Midbrain (tissue), 1 donor: ENCODE results near the gene C7orf25.
"Not testable (repeated sequence)": the region's sequence is repeated elsewhere in the genome, so short reads cannot be mapped to it uniquely, and the experiment has no call there.

Experiments used
- DNase-seq: peaks from one replicate; lab custom pipeline; 2025; lab: John Stamatoyannopoulos, UW

C7orf25 gene

DNA sequence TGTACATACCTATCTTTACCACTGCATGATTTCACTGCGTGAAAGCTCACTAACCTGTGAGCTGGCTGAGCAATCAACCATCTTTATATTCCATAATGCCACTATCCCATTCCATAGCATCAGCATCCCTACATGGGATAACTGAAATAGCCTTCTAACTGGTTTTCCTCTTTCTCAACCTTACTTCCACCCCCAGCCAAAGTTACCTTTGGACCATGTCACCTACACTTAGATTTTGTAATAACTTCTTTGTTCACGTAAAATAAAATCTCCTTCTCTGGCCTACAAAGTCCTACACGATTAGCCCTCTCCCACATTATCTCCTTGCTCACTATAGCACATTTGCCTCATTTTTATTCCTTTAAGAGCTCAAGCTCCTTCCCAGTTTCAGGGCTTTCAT lies 17.6 kb upstream of the C7orf25 start:
- no peak for DNase-seq

DNA sequence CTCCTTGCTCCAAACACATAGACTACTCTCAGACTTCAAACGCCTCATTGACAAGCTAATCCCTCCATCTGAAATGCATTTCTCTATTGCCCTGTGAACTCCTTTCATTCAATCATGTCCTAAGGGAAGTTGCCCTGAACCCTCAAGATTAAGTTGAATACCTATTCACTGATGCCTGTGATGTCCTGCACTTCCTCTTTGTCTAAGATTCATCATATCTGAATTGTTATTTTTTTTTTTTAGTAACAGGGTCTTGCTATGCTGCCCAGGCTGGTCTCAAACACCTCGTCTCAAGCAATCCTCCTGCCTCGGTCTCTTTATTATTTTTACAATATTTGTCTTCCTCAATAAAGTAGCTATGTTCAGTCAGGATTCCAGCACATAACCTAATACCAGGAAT lies 16.9 kb upstream of the C7orf25 start:
- no peak for DNase-seq

DNA sequence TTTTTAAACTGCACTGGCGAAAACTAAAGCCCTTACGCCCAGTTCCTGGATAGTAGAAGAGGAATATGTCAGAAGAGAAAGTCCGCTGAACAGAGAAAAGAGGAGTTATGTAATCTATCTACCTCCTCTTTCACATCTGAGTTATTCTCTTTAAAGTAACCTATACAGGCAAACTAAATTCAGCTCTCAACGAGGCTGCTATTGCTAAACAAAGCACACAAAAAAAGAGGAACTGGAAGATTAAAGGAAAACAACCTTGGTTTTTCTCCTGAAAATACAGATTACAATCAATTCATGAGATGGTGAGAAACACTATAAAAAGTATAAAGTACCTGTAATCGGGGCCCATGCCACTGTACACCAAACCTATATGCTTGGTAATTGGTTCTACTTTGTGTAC lies 14.3 kb upstream of the C7orf25 start:
- no peak for DNase-seq

GRCh38 chr7:42925630-42926029 lies 13.8 kb upstream of the C7orf25 start:
- DNase-seq = no peak

DNA sequence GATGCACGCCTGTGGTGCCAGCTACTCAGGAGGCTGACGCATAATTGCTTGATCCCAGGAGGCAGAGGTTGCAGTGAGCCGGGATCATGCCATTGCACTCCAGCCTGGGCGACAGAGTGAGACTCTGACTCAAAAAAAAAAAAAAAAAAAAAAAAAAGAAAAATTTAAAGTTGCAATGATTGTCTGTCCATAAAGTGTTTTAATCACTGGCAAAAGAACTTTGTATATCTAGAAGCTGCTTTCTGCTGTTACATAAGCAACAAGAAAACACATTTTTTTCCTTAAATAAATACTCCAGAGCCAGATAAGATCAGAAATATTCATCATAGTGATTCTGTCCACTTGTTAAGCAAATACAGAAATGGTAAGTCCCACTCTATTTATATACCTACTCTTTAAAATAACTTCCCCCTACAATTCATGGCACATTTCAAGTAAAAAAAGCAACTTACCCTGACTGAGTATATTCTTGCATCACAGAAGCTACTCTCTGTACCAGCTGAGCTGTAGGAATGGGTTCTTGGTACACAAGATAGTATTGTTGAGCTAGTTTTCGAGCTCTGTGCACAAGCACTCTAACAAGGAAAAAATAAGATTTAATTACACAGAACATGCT lies 12.5 kb upstream of the C7orf25 start:
- no peak for DNase-seq

DNA sequence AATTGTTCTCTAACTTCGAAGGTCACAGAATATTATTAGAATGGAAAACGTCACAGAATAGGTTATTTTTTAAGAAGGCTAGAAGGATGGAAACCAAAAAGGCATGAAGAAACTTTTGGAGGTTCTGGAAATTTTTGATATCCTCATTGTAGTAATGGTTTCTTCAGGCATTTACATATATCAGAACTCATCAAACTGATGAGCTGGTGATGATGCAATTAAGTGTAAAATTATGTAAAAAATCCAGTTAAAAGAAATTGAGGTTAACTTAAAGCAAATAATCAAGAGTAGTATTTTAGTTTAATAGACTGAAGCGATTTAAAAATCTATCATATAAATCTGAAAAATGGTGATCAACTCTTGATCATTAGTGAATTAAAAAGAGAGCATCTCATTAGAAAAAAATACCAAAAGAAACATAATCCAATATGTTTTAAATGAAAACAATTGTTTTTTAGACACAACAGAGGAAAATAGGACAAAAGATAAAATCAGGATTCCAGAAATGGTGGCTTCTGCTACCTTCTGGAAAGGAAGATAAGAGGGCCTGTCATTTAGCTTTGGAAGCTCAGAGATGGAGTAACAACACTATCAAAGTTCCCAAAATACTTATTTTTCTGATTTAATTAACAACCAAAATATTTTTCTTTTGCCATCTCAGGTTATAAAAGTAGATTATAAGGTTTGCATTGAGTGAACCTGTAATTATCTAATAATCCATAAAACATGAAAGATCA lies 10.3 kb upstream of the C7orf25 start:
- DNase-seq = no peak

GRCh38 chr7:42915356-42915755 lies 3.5 kb upstream of the C7orf25 start:
- no peak for DNase-seq

DNA sequence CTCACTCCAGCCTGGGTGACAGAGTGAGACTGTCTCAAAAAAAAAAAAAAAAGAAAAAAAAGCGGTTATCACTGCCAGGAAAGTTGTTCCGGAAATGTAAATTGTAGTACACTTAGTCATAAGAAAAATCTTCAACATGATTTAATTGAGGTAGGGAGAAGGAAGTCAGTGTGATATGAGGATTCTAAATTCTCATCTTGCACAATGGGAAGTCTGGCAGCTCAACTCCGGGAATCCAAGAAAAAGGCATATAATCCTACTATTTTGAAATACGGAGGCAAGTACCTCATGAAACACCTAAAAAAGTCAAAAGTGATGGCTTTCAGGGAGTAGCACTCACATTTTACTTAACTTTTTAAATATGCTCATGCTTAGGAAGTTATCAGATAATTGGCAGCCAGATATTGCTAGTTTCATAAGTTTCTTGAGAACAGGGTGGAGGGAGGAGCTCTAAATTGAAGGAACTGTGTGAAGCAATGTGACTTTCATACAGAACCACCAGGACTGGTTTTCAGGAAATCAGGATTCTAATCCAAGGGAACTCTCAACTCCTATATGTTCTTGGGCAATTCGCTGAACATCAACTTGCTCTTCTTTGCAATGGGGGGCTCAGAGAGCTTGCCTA lies 2.7 kb upstream of the C7orf25 start:
- DNase-seq = no peak

- DNase-seq = no peak
Observed at GRCh38 chr7:42914009-42914408, 2.1 kb upstream of the C7orf25 start.

DNA sequence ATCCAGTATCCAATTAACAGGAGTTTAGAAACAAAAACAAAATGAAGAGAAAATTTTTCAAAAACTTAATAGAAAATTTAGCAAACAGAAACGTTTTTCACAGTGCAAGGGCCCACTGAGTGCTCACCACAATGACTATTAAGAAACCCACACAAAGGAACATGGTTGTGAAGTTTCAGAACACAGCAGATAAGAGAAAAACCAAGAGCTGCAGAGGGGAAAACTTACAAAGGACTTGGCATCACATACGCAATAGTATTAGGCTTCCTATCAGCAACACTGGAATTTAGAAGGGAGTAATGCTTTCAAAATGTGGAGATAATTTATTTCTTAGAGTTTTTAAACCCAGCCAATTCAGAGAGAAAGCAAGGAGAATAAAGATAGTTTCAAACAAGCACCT lies 1.7 kb upstream of the C7orf25 start:
- no peak for DNase-seq

DNA sequence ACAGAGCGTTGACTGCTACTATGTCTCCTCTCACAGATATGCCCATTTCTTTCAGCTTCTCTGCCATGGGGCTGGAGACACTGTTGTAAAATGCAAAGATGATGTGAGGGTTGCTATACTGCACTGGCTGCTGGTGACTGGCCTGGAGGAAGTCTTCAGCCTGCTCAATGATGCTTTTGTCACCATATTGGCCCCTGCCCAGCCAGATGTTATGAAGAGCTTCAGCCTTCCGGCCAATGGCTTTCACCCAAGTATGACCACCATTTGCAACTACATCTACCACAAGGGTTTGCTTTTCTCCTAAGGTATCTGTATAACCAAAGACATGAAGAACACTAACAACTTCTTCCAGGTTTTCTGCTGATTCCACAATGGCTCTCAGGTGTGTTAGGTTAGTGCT lies 1.6 kb downstream of the C7orf25 start:
- DNase-seq = peak; percentile 33

- no peak for DNase-seq
Observed at GRCh38 chr7:42907316-42907715, 4.6 kb downstream of the C7orf25 start.

DNA sequence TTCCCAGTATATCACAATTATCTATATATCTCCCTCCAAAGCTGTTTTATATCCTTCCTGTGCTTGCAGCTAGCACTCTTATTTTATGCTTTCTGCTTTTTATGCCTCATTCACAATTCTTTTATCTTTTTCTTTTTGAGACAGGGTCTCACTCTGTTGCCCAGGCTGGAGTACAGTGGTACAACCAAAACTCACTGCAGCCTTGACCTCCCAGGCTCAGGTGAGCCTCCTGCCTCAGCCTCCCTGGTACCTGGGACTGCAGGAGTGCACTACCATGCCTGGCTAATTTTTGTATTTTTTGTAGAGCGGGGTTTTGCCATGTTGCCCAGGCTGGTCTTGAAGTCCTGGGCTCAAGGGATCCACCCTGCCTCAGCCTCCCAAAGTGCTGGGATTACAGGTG lies 5.7 kb downstream of the C7orf25 start:
- no peak for DNase-seq

GRCh38 chr7:42902331-42902730 lies 9.5 kb downstream of the C7orf25 start:
- no peak for DNase-seq

- no peak for DNase-seq
Observed at GRCh38 chr7:42900842-42901241, 11.0 kb downstream of the C7orf25 start.

DNA sequence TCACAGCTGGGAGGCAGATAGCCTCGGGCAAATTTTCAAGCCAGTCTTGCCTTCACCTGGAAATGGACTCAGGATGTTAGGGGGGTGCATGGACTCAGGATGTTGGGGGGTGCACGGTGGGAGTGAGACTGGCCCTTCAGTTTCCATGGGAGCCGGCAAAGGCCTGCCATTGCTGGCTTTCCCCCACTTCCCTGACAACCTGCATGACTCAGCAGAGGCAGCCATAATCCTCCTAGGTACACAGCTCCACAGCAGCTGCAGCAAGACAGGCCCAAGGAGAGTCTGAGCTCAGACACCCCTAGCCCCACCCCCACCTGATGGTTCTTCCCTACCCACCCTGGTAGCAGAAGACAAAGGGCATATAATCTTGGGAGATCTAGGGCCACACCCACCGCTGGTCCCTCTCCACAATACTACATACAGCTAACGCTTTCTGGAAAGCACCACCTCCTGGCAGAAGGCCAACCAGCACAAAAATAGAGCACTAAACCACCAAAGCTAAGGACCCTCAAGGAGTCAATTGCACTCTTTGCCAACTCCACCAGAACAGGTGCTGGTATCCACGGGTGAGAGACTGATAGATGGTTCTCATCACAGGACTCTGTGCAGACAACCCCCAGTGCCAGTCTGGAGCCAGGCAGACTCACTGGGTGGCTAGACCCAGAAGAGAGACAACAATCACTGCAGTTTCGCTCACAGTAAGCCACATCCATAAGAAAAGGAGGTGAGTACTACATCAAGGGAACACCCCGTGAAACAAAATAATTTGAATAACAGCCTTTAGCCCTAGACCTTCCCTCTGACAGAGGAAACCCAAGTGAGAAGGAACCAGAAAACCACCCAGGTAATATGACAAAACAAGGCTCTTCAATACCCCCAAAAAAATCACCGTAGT lies 18.3 kb downstream of the C7orf25 start:
- no peak for DNase-seq

DNA sequence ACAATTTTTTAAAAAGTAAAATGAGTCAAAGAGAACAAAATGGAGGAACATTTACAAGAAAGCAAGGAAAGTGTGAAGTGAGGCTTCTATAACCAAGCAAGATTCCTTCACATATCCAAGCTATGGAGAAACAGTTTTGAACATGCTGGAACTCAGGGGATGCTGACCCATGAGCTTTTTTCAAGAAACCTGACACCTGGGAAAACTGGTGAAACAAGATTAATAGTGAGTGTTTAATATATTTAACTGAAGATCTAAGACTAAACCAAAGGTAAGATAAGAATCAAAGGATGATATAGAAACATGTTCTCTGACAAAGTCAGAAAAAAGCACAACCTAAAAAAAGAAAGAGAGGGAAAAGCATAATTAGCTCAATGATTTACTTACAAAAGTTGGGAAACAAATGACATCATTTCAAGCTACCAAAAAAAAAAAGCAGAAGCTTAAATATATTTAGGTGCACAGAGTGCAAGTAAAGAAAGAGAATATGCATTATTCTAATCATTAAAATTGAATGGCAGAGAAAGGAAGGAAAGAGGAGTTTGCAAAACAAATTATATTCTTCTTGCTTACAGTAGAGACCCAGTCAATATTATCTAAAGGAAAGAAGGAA lies 24.9 kb downstream of the C7orf25 start:
- no peak for DNase-seq

DNA sequence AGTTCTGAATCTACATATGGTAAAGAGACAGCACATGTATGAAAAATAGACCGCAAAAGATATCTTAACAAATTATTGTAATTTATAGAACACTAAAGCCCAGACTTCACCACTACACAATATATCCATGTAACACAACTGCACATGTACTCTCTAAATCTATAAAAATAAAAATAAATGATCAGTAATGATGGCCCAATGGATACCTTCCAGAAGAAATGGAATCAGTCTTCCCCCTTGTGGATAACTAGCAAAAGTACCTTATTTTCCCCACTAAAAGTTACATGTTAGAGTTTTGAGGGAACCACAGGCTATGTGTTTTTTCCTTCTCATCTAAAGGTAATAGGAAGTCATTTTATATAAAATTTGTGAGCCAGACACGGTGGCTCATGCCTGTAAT lies 25.7 kb downstream of the C7orf25 start:
- DNase-seq = no peak

DNA sequence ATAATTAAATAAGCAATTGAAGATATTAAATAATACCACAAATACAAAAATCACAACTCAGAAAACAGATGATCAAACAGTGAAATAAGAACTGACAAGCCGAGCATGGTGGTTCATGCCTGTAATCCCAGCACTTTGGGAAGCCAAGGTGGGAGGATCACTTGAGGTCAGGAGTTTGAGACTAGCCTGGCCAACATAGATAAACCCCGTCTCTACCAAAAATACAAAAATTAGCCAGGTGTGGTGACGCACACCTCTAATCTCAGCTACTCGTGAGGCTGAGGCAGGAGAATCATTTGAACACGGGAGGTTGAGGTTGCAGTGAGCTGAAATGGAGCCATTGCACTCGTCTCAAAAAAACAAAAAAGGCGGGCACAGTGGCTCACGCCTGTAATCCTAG lies 26.7 kb downstream of the C7orf25 start:
- DNase-seq = not testable (repeated sequence)

DNA sequence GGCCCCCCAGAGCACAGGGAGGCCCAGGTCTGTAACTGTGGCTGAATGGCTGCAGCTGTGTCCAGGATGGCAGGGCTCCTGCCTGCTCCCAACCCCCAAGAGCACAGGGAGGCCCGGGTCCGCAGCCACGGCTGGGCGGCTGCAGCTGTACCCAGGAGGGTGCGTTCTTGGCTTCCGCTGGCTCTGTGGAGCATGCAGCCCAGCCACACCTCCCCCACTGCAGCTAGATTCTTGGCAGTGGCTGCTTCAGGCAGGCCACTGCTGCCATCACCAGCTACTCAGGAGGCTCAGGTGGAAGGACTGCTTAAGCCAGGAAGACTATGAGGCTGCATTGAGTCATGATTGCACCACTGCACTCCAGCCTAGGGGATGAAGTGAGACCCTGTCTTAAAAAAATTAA lies 27.9 kb downstream of the C7orf25 start:
- no peak for DNase-seq

DNA sequence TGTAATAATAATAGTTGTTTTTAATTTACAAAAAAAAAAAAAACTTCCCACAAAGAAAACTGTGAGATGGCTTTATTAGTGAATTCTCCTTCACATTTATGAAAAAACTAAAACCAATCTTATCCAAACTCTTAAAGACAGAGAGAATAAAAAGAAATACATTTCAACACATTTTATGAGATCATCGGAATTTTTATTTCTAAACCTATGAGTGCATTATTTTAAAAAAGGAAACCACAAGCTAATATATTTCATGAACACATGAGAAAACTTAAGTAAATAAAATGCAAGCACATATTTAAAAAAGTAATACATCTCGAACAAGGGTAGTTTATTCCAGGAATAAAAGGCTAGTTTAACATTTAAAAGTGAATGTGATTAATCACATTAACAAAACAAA lies 31.5 kb downstream of the C7orf25 start:
- no peak for DNase-seq

DNA sequence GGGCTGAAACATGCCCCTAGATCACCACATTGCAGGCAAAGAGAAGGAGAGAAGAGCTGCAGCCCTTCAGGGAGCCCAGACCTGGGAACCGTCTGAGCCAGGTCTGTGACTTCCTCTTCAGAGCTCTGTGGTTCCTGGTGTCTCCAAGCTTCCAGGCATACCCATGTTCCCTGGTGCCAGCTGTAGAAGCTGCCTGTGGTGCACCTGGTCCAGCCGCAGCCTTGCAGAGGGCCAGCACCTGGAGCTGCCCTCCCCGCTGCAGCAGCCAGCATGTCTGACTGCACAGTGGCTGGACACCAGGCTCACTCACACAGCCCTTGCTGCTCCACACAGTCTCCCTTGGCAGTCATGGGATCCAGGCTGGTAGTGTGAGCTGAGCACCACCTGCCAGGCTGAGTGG lies 33.6 kb downstream of the C7orf25 start:
- no peak for DNase-seq
